CD14-positive monocyte (primary cell): Measurements from ENCODE around the gene FAM89A. TPM values are rescaled to one million over a fixed set of nuclear protein-coding genes. Genes with fewer than 3 reads are reported as not detected.

Experiments used
- DNase-seq, 3 donors: peaks; one replicate each; pipeline ENCODE4 v3.0.0-alpha.2; 2011 to 2022
- H2AFZ ChIP-seq: 2 replicates; pipeline ENCODE4 v1.6.0; 2012; ENCODE audit warnings: mild to moderate bottlenecking, low read depth, low read length, inconsistent platforms; ENCODE audit not compliant: insufficient read depth, poor library complexity, severe bottlenecking
- H3K27ac ChIP-seq, 2 donors: 1 replicate in 1 of 2; 2 replicates in 1 of 2; pipeline ENCODE4 v1.5.1; 2012 to 2013; ENCODE audit warnings: low read length in 2 of 2, control low read depth in 1 of 2, inconsistent platforms in 1 of 2, low read depth in 1 of 2, mild to moderate bottlenecking in 1 of 2
- H3K27me3 ChIP-seq, 2 donors: one replicate each; pipeline versions ENCODE4 v1.6.0 to v1.6.1; 2011 to 2013; ENCODE audit warnings: low read length in 2 of 2; ENCODE audit not compliant: control insufficient read depth in 2 of 2, insufficient read depth in 2 of 2
- H3K36me3 ChIP-seq, 2 donors: replicated peaks in 1 of 2; 1 replicate in 1 of 2; 2 replicates in 1 of 2; pipeline versions ENCODE4 v1.5.1 to v1.6.1; 2012 to 2013; ENCODE audit warnings: low read length in 2 of 2, control low read depth in 1 of 2, inconsistent platforms in 1 of 2, mild to moderate bottlenecking in 1 of 2; ENCODE audit not compliant: insufficient read depth in 2 of 2, control insufficient read depth in 1 of 2
- H3K4me1 ChIP-seq, 2 donors: 1 replicate in 1 of 2; 2 replicates in 1 of 2; pipeline versions ENCODE4 v1.5.1 to v1.6.1; 2012 to 2013; ENCODE audit warnings: low read length in 2 of 2, control low read depth in 1 of 2, inconsistent platforms in 1 of 2, mild to moderate bottlenecking in 1 of 2, moderate library complexity in 1 of 2; ENCODE audit not compliant: insufficient read depth in 2 of 2, control insufficient read depth in 1 of 2
- H3K4me2 ChIP-seq: replicated peaks from 2 replicates; pipeline ENCODE3; 2012; ENCODE audit warnings: low read length, moderate library complexity, mild to moderate bottlenecking; ENCODE audit not compliant: poor library complexity, severe bottlenecking; ENCODE audit errors: extremely low read depth
- H3K4me3 ChIP-seq, 3 experiments: fragments of 200-600 bp in 1 of 3; sonication (generic) in 1 of 3; replicated peaks in 1 of 3; 1 replicate in 2 of 3; 2 replicates in 1 of 3; pipeline ENCODE4 v1.5.1; 2011 to 2013; ENCODE audit warnings: low read length in 3 of 3, mild to moderate bottlenecking in 3 of 3, control low read depth in 2 of 3, low read depth in 2 of 3, inconsistent platforms in 1 of 3, moderate library complexity in 1 of 3
- H3K79me2 ChIP-seq: 2 replicates; pipeline ENCODE4 v1.6.0; 2012; ENCODE audit warnings: mild to moderate bottlenecking, control low read depth, inconsistent platforms, low read length, moderate library complexity; ENCODE audit not compliant: insufficient read depth
- H3K9ac ChIP-seq: 2 replicates; pipeline ENCODE4 v1.6.0; 2017; ENCODE audit warnings: low read length, mild to moderate bottlenecking; ENCODE audit not compliant: insufficient read depth, poor library complexity, severe bottlenecking
- H3K9me3 ChIP-seq, 2 donors: replicated peaks in 1 of 2; 1 replicate in 1 of 2; 2 replicates in 1 of 2; pipeline versions ENCODE4 v1.5.1 to v1.6.1; 2012 to 2013; ENCODE audit warnings: low read length in 2 of 2, control low read depth in 1 of 2; ENCODE audit not compliant: control insufficient read depth in 1 of 2, insufficient read depth in 1 of 2
- H4K20me1 ChIP-seq: 2 replicates; pipeline ENCODE4 v1.6.0; 2012; ENCODE audit warnings: mild to moderate bottlenecking, low read length, control low read depth, moderate library complexity; ENCODE audit not compliant: insufficient read depth
- H3K27ac Mint-ChIP-seq, 7 donors: one replicate each; pipeline ENCODE4 v1.8.0; 2020; ENCODE audit warnings: mild to moderate bottlenecking in 7 of 7, mixed read lengths in 7 of 7, moderate library complexity in 6 of 7, inconsistent platforms in 2 of 7
- H3K27me3 Mint-ChIP-seq, 3 donors: one replicate each; pipeline ENCODE4 v1.8.0; 2021 to 2022; ENCODE audit warnings: low read depth in 3 of 3, mild to moderate bottlenecking in 3 of 3, mixed read lengths in 3 of 3, moderate library complexity in 3 of 3, inconsistent platforms in 1 of 3
- H3K36me3 Mint-ChIP-seq, 2 donors: one replicate each; pipeline ENCODE4 v1.8.0; 2020; ENCODE audit warnings: mixed read lengths in 2 of 2, inconsistent platforms in 1 of 2, mild to moderate bottlenecking in 1 of 2
- H3K4me1 Mint-ChIP-seq: one replicate; pipeline ENCODE4 v1.8.0; 2020; ENCODE audit warnings: mild to moderate bottlenecking, mixed read lengths
- H3K4me3 Mint-ChIP-seq, 2 donors: one replicate each; pipeline ENCODE4 v1.8.0; 2020; ENCODE audit warnings: mild to moderate bottlenecking in 2 of 2, mixed read lengths in 2 of 2, moderate library complexity in 1 of 2
- H3K9me3 Mint-ChIP-seq, 7 donors: one replicate each; pipeline ENCODE4 v1.8.0; 2020 to 2022; ENCODE audit warnings: mixed read lengths in 7 of 7, mild to moderate bottlenecking in 6 of 7, moderate library complexity in 6 of 7, inconsistent platforms in 2 of 7
- WGBS: methylation state at CpG from one replicate; pipeline ENCODE4 v1.1.5; 2013; ENCODE audit warnings: missing lambda C conversion rate; ENCODE audit not compliant: insufficient coverage; 5-methylcytosine and 5-hydroxymethylcytosine counted together
- intact Hi-C, 2 donors: fragments of 100-400 bp; cut with micrococcal nuclease; formaldehyde crosslinking; loops; one replicate each; pipeline versions ENCODE4 v1.15.0 to v1.15.1; 2023
- polyA plus RNA-seq, 3 donors: library from polyadenylated mRNA; depleted of rRNA in 1 of 3; unstranded in 2 of 3; stranded (reverse) in 1 of 3; fragments of 300-500 nt in 2 of 3; fragments of >200 nt in 1 of 3; fragmentation: Illumina TruSeq in 2 of 3; gene quantifications; 1 replicate in 2 of 3; 2 replicates in 1 of 3; pipeline ENCODE4 v1.2.3, GENCODE V29; 2012 to 2021
- TF ChIP-seq, protein P1 (sequence below): fragments of 200-600 bp; IDR thresholded peaks from one replicate; pipeline ENCODE4 v1.8.0; 2022; ENCODE audit warnings: antibody characterized with exemption, mild to moderate bottlenecking

Gene FAM89A
- polyA plus RNA-seq, 3 donors: 2.0 to 11.7 (median 4.4) TPM

GRCh38 chr1:231000201-231000600 lies 39.9 kb downstream of the FAM89A start:
- no peak overlapping the region for H3K9ac ChIP-seq
- WGBS: 100% methylated on average over 1 of the region's 4 CpGs
- Mint-ChIP-seq H3K27me3 (peaks cover 0 to 3% (median 0%) of the 10 kb centered on the region in 3 donors), H3K4me3 (no peak overlapping the region), H3K27ac (no peak overlapping the region), H3K9me3 (peaks cover 19 to 28% (median 25%) of the 10 kb centered on the region in 7 donors), H3K36me3 (peaks cover 10 to 12% of the 10 kb centered on the region in 2 donors), H3K4me1 (no peaks in the 10 kb centered on the region)
- peaks cover 57 to 80% of the 10 kb centered on the region in 2 donors for H3K36me3 ChIP-seq
- H3K4me2 ChIP-seq: no peak overlapping the region
- intact Hi-C loops: no loop called here
- peaks cover 12 to 23% of the 10 kb centered on the region in 2 donors for H3K9me3 ChIP-seq
- no peak overlapping the region for H2AFZ ChIP-seq
- no peaks in the 10 kb centered on the region for H4K20me1 ChIP-seq
- no peaks in the 10 kb centered on the region for H3K27me3 ChIP-seq
- TF ChIP-seq, protein P1, sequence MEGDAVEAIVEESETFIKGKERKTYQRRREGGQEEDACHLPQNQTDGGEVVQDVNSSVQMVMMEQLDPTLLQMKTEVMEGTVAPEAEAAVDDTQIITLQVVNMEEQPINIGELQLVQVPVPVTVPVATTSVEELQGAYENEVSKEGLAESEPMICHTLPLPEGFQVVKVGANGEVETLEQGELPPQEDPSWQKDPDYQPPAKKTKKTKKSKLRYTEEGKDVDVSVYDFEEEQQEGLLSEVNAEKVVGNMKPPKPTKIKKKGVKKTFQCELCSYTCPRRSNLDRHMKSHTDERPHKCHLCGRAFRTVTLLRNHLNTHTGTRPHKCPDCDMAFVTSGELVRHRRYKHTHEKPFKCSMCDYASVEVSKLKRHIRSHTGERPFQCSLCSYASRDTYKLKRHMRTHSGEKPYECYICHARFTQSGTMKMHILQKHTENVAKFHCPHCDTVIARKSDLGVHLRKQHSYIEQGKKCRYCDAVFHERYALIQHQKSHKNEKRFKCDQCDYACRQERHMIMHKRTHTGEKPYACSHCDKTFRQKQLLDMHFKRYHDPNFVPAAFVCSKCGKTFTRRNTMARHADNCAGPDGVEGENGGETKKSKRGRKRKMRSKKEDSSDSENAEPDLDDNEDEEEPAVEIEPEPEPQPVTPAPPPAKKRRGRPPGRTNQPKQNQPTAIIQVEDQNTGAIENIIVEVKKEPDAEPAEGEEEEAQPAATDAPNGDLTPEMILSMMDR: no peak
- DNase-seq: no peak
- H3K4me3 ChIP-seq: no peak overlapping the region
- no peak overlapping the region for H3K27ac ChIP-seq
- no peaks in the 10 kb centered on the region for H3K79me2 ChIP-seq
- no peaks in the 10 kb centered on the region for H3K4me1 ChIP-seq

- H3K79me2 ChIP-seq: no peaks in the 10 kb centered on the region
- no peaks in the 10 kb centered on the region for H4K20me1 ChIP-seq
- H3K9me3 ChIP-seq: no peaks in the 10 kb centered on the region
- intact Hi-C loops: no loop called here
- Mint-ChIP-seq H3K9me3 (no peaks in the 10 kb centered on the region), H3K4me1 (no peaks in the 10 kb centered on the region), H3K27ac (no peak overlapping the region), H3K4me3 (no peak overlapping the region), H3K36me3 (peaks cover 27 to 41% of the 10 kb centered on the region in 2 donors), H3K27me3 (no peaks in the 10 kb centered on the region)
- no peak overlapping the region for H3K9ac ChIP-seq
- no peak overlapping the region for H3K4me2 ChIP-seq
- H3K27ac ChIP-seq: no peak overlapping the region
- TF ChIP-seq, protein P1: no peak
- no CpG with 5 or more reads among the region's 1 CpG for WGBS
- no peaks in the 10 kb centered on the region for H3K4me1 ChIP-seq
- H3K27me3 ChIP-seq: no peaks in the 10 kb centered on the region
- no peak overlapping the region for H3K4me3 ChIP-seq
- DNase-seq: no peak
- H2AFZ ChIP-seq: no peak overlapping the region
- peaks cover 68 to 98% of the 10 kb centered on the region in 2 donors for H3K36me3 ChIP-seq
These were observed 45.2 kb downstream of the FAM89A start for GRCh38 chr1:230994860-230995259.
